GM12878 (cell line): ENCODE measurements around the gene SMIM43. TPM values are rescaled to one million over a fixed set of nuclear protein-coding genes. Genes with fewer than 3 reads are reported as not detected.

ENCODE experiments used
- ATF3 ChIP-seq: IDR thresholded peaks from 2 replicates; pipeline ENCODE4 v1.6.1; 2011; ENCODE audit warnings: low read depth, mild to moderate bottlenecking, low read length, moderate library complexity, borderline replicate concordance; ENCODE audit errors: extremely low read depth
- BACH1 ChIP-seq: fragments of 450-650 bp; IDR thresholded peaks from 2 replicates; pipeline ENCODE4 v1.6.1; 2017; ENCODE audit warnings: mild to moderate bottlenecking, borderline replicate concordance
- BCL3 ChIP-seq: IDR thresholded peaks from 2 replicates; pipeline ENCODE4 v1.6.1; 2011; ENCODE audit warnings: borderline replicate concordance, low read depth, mild to moderate bottlenecking, moderate library complexity, low read length; ENCODE audit not compliant: insufficient read depth, poor library complexity, severe bottlenecking
- BMI1 ChIP-seq: fragments of 450-650 bp; IDR thresholded peaks from 2 replicates; pipeline ENCODE4 v1.6.1; 2016; ENCODE audit warnings: mild to moderate bottlenecking, moderate library complexity, borderline replicate concordance
- CBX3 ChIP-seq: fragments of 200-600 bp; sonication (generic); IDR thresholded peaks from 2 replicates; pipeline ENCODE4 v1.6.1; 2016; ENCODE audit warnings: low read depth, borderline replicate concordance
- CEBPZ ChIP-seq: fragments of 150-350 bp; IDR thresholded peaks from 2 replicates; pipeline ENCODE4 v1.6.1; 2016; ENCODE audit warnings: low read depth, low read length
- CHD4 ChIP-seq: fragments of 200-600 bp; sonication (generic); IDR thresholded peaks from 2 replicates; pipeline ENCODE4 v1.6.1; 2016; ENCODE audit warnings: mild to moderate bottlenecking
- EED ChIP-seq: sonication (generic); IDR thresholded peaks from 2 replicates; pipeline ENCODE4 v1.6.1; 2016; ENCODE audit warnings: antibody characterized with exemption, low read depth
- GATAD2B ChIP-seq: fragments of 450-650 bp; conservative IDR thresholded peaks from 2 replicates; pipeline ENCODE4 v1.6.1; 2017; ENCODE audit warnings: low read depth, mild to moderate bottlenecking, moderate library complexity
- HDAC6 ChIP-seq: fragments of 200-600 bp; sonication (generic); IDR thresholded peaks from one replicate; pipeline ENCODE4 v1.8.0; 2017; ENCODE audit warnings: antibody characterized with exemption; ENCODE audit not compliant: unreplicated experiment
- IKZF2 ChIP-seq, 2 experiments: fragments of 450-650 bp; IDR thresholded peaks; 2 replicates each; pipeline ENCODE4 v1.6.1; 2017; ENCODE audit warnings: mild to moderate bottlenecking in 2 of 2, moderate library complexity in 2 of 2
- MAX ChIP-seq: IDR thresholded peaks from 2 replicates; pipeline ENCODE4 v1.6.1; 2012; ENCODE audit warnings: low read depth, low read length, improper control_type of control experiment
- MTA2 ChIP-seq: fragments of 450-650 bp; IDR thresholded peaks from 2 replicates; pipeline ENCODE4 v1.6.1; 2016; ENCODE audit warnings: low read depth, mild to moderate bottlenecking, moderate library complexity
- MXI1 ChIP-seq: fragments of 150-350 bp; IDR thresholded peaks from 2 replicates; pipeline ENCODE4 v1.6.1; 2011; ENCODE audit warnings: low read depth, mild to moderate bottlenecking, inconsistent platforms, low read length, improper control_type of control experiment
- NFIC ChIP-seq: IDR thresholded peaks from 2 replicates; pipeline ENCODE4 v1.6.1; 2012; ENCODE audit warnings: low read depth, mild to moderate bottlenecking, inconsistent platforms, low read length, moderate library complexity
- SUZ12 ChIP-seq: fragments of 200-600 bp; sonication (generic); IDR thresholded peaks from one replicate; pipeline ENCODE4 v1.6.1; 2018; ENCODE audit warnings: antibody characterized with exemption, mild to moderate bottlenecking; ENCODE audit not compliant: unreplicated experiment
- TAF1 ChIP-seq: IDR thresholded peaks from 2 replicates; pipeline ENCODE4 v1.6.1; 2011; ENCODE audit warnings: mild to moderate bottlenecking, low read depth, low read length, borderline replicate concordance
- TCF12 ChIP-seq: IDR thresholded peaks from 2 replicates; pipeline ENCODE4 v1.6.1; 2011; ENCODE audit warnings: low read depth, mild to moderate bottlenecking, low read length
- TCF7 ChIP-seq: IDR thresholded peaks from 2 replicates; pipeline ENCODE4 v1.6.1; 2014; ENCODE audit warnings: antibody characterized with exemption, borderline replicate concordance
- ZNF207 ChIP-seq: fragments of 450-650 bp; IDR thresholded peaks from 2 replicates; pipeline ENCODE4 v1.6.1; 2014; ENCODE audit warnings: antibody characterized with exemption, mild to moderate bottlenecking, borderline replicate concordance
- ZNF24 ChIP-seq: fragments of 450-650 bp; IDR thresholded peaks from 2 replicates; pipeline ENCODE4 v1.6.1; 2017; ENCODE audit warnings: antibody characterized with exemption, mild to moderate bottlenecking
- polyA plus RNA-seq, 11 experiments: library from polyadenylated mRNA; depleted of rRNA in 4 of 11; unstranded in 6 of 11; stranded (reverse) in 5 of 11; fragments of >200 nt; fragmentation: Nextera tagmentation in 4 of 11; fragmentation: Illumina TruSeq in 1 of 11; extraction: Ambion mirVana in 4 of 11; extraction: Trizol in 1 of 11; gene quantifications; 1 replicate in 1 of 11; 2 replicates in 10 of 11; pipeline versions ENCODE4 v1.2.1 to v1.2.3, GENCODE V29; 2011 to 2016; ENCODE audit warnings: inconsistent platforms in 2 of 11, missing spikeins in 2 of 11, low read depth in 1 of 11
- total RNA-seq, 4 experiments: library from RNA; depleted of rRNA in 3 of 4; stranded (reverse); fragments of >200 nt in 3 of 4; fragmentation: Illumina TruSeq in 1 of 4; extraction: Trizol in 1 of 4; gene quantifications; 2 replicates each; pipeline versions ENCODE4 v1.2.1 to v1.2.3, GENCODE V29; 2013 to 2021

Gene SMIM43
- total and polyA plus RNA-seq, 10 of the 15 experiments (the other 5 are each of a cell fraction or from before 2014, with no cell fraction given) = 0.12 TPM; not detected in 9

- TF ChIP-seq ATF3 (no peak), CHD4 (no peak), MAX (no peak), TAF1 (no peak), HDAC6 (no peak), ZNF207 (no peak), CBX3 (no peak), BACH1 (no peak), NFIC (0 out of 2 replicates have a peak, but pooled peaks have one; percentile 24), BCL3 (no peak), BMI1 (peak; percentile 38; the same call in 1 of the 2 replicates), CEBPZ (no peak), MXI1 (no peak), TCF7 (no peak), GATAD2B (peak; percentile 45; the same call in 1 of the 2 replicates), TCF12 (0 out of 2 replicates have a peak, but pooled peaks have one; percentile 15), EED (peak; percentile 35; the same call in 1 of the 2 replicates), ZNF24 (no peak), SUZ12 (no peak), IKZF2 (IDR thresholded peaks at IDR 0.05) (peak; percentile 58 to 76; a peak in 2 of 4 replicates), MTA2 (peak; percentile 36; the same call in 1 of the 2 replicates)
Observed at GRCh38 chr4:121777625-121778024, 12.7 kb upstream of the SMIM43 start (continued).
